Activated CD4-positive, alpha-beta T cell treated with anti-CD3 and anti-CD28 coated beads, Interleukin-2, amount 10 ng/mL, durations not matched to agents 24 days and 14 days (primary cell): ENCODE measurements around the gene INPP5J. TPM values are rescaled to one million over a fixed set of nuclear protein-coding genes. Genes with fewer than 3 reads are reported as not detected.

Experiments
- DNase-seq: peaks from one replicate; pipeline ENCODE4 v3.0.0; 2022
- H3K27ac Mint-ChIP-seq: one replicate; pipeline ENCODE4 v1.8.0; 2022; ENCODE audit warnings: mild to moderate bottlenecking, mixed read lengths
- H3K27me3 Mint-ChIP-seq: one replicate; pipeline ENCODE4 v1.8.0; 2022; ENCODE audit warnings: mixed read lengths
- H3K36me3 Mint-ChIP-seq: one replicate; pipeline ENCODE4 v1.8.0; 2022; ENCODE audit warnings: low read depth, mild to moderate bottlenecking, mixed read lengths
- H3K4me1 Mint-ChIP-seq: one replicate; pipeline ENCODE4 v1.8.0; 2021; ENCODE audit warnings: mixed read lengths
- H3K4me3 Mint-ChIP-seq: one replicate; pipeline ENCODE4 v1.8.0; 2022; ENCODE audit warnings: mild to moderate bottlenecking, moderate library complexity, mixed read lengths
- H3K9me3 Mint-ChIP-seq: one replicate; pipeline ENCODE4 v1.8.0; 2021; ENCODE audit warnings: mixed read lengths
- intact Hi-C: fragments of 100-400 bp; cut with micrococcal nuclease; formaldehyde crosslinking; loops from one replicate; pipeline ENCODE4 v1.15.1; 2023
- total RNA-seq: library from RNA; stranded (reverse); gene quantifications from 2 replicates; pipeline ENCODE4 v1.2.3, GENCODE V29; 2022

The INPP5J gene
- total RNA-seq, 1 donor from 2014 or later: 0.26 TPM

GRCh38 chr22:31120642-31121041, 2.1 kb upstream of the INPP5J start:
- no peaks in the 10 kb centered on the region for H3K36me3 Mint-ChIP-seq
- intact Hi-C loops: no loop called here
- no peaks in the 10 kb centered on the region for H3K27me3 Mint-ChIP-seq
- H3K4me1 Mint-ChIP-seq: no peaks in the 10 kb centered on the region
- no peak overlapping the region for H3K27ac Mint-ChIP-seq
- DNase-seq: no peak
- no peaks in the 10 kb centered on the region for H3K9me3 Mint-ChIP-seq
- H3K4me3 Mint-ChIP-seq: no peak overlapping the region

DNA sequence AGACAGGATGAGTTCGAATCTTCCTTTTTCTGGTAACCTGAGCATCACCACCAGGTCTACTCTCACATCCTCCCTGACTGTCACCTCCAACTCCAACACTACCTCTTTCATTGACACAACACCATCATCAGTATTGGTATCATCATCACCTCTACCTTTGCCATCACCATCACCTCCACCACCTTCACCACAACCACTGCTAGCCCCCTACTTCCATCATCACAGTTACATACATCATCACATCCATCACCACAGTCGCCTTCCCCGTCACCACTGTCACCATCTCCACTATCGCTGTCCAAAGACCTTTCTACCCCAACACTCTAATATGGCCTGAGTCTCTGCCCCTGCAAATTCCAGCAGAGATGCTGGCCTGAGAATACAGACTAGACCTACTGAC, 1.4 kb upstream of the INPP5J start:
- no peaks in the 10 kb centered on the region for H3K4me1 Mint-ChIP-seq
- intact Hi-C loops: no loop called here

DNA sequence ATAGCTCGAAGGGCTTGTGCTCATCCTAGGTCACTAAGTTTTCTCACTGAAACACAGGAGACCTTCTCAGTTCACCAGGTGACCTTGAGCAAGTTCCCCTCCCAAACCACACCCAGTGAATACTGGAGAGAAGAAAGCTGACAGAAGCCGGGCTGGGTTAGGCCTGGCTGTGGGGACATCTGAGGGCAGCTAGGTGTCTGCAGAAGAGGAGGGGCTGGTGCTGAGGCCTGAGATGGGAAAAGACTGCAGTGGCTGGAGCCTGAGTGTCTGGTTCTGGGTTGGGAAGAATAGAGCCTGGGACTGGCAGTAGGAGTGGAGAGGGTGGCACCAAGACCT, 602 bp upstream of the INPP5J start:
- no peak overlapping the region for H3K4me3 Mint-ChIP-seq
- no peak for DNase-seq
- H3K4me1 Mint-ChIP-seq: peaks cover under 1% of the 10 kb centered on the region
- no peaks in the 10 kb centered on the region for H3K27me3 Mint-ChIP-seq
- intact Hi-C loops: no loop called here
- H3K9me3 Mint-ChIP-seq: no peaks in the 10 kb centered on the region
- H3K27ac Mint-ChIP-seq: no peak overlapping the region
- no peaks in the 10 kb centered on the region for H3K36me3 Mint-ChIP-seq

More for the DNA sequence above, 1.4 kb upstream of the INPP5J start:
- Mint-ChIP-seq H3K4me3 (no peak overlapping the region), H3K27me3 (no peaks in the 10 kb centered on the region), H3K36me3 (no peaks in the 10 kb centered on the region), H3K27ac (no peak overlapping the region), H3K9me3 (no peaks in the 10 kb centered on the region)
- DNase-seq: no peak

DNA sequence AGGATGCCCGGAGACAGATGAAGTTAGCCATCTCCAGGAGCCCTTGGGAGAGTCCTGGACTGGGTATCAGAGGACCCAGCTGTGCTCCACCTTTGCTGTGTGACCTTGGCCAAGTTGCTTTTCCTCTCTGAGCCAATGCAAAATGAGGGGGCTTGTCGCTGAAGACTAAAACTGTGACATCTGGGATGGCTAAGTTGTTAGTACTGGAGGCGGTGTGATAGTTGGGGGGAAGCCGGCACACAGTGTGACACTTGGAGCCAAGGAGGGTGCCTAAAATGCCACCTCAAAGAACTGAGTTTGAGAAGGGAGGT, 481 bp downstream of the INPP5J start:
- H3K27ac Mint-ChIP-seq: no peak overlapping the region
- H3K4me3 Mint-ChIP-seq: no peak overlapping the region
- no peak for DNase-seq
- intact Hi-C loops: no loop called here
- peaks cover 3% of the 10 kb centered on the region for H3K4me1 Mint-ChIP-seq
- H3K36me3 Mint-ChIP-seq: no peaks in the 10 kb centered on the region
- H3K27me3 Mint-ChIP-seq: no peaks in the 10 kb centered on the region
- no peaks in the 10 kb centered on the region for H3K9me3 Mint-ChIP-seq

DNA sequence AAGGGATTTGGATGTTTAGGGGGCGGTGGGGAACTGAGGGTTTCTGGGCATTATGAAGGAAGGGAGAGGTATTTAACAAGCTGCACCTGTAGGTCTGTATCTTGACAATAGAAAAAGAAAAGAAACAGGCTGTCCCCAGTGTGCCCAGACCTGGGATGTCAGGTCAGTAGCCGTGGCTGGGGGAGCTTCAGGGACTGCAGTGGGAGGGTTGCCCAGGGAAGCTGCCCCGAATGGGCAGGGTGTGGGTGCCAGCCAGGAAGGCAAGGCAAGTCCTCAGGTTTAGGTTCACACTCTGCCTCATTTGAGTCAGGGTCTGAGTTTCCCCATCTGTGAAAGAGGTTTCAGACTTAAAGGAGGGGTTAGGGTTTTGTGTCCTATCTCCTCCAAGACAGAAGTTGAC, 1.5 kb downstream of the INPP5J start:
- DNase-seq: no peak
- Mint-ChIP-seq H3K9me3 (no peaks in the 10 kb centered on the region), H3K36me3 (no peaks in the 10 kb centered on the region), H3K27ac (no peak overlapping the region), H3K4me1 (peaks cover 3% of the 10 kb centered on the region), H3K4me3 (no peak overlapping the region), H3K27me3 (no peaks in the 10 kb centered on the region)
- intact Hi-C loops: no loop called here

- H3K27me3 Mint-ChIP-seq: no peaks in the 10 kb centered on the region
- H3K36me3 Mint-ChIP-seq: no peaks in the 10 kb centered on the region
- no peak overlapping the region for H3K4me3 Mint-ChIP-seq
- peaks cover 3% of the 10 kb centered on the region for H3K4me1 Mint-ChIP-seq
- no peak overlapping the region for H3K27ac Mint-ChIP-seq
- DNase-seq: no peak
- H3K9me3 Mint-ChIP-seq: no peaks in the 10 kb centered on the region
- intact Hi-C loops: no loop called here
These were observed 2.2 kb downstream of the INPP5J start for GRCh38 chr22:31124811-31125465.

DNA sequence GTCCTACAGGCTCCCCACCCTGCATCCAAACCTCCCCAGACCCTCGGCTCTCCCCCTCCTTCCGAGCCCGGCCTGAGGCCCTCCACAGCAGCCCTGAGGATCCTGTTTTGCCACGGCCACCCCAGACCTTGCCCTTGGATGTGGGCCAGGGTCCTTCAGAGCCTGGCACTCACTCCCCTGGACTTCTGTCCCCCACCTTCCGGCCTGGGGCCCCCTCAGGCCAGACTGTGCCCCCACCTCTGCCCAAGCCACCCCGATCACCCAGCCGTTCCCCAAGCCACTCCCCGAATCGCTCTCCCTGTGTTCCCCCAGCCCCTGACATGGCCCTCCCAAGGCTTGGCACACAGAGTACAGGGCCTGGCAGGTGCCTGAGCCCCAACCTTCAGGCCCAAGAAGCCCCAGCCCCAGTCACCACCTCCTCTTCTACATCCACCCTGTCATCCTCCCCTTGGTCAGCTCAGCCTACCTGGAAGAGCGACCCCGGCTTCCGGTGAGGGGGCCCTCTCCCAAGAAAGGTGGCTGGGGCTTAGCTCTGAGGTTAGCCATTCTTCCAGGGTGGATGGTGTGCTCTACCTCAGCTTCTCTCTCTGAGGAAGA, 2.9 kb downstream of the INPP5J start:
- intact Hi-C loops: no loop called here
- H3K9me3 Mint-ChIP-seq: no peaks in the 10 kb centered on the region
- no peak for DNase-seq
- H3K36me3 Mint-ChIP-seq: no peaks in the 10 kb centered on the region
- peaks cover 3% of the 10 kb centered on the region for H3K4me1 Mint-ChIP-seq
- no peak overlapping the region for H3K4me3 Mint-ChIP-seq
- H3K27me3 Mint-ChIP-seq: no peaks in the 10 kb centered on the region
- H3K27ac Mint-ChIP-seq: no peak overlapping the region

GRCh38 chr22:31126128-31126868, 3.5 kb downstream of the INPP5J start:
- no peak for DNase-seq
- intact Hi-C loops: no loop called here
- Mint-ChIP-seq H3K4me1 (peaks cover 3% of the 10 kb centered on the region), H3K27ac (no peak overlapping the region), H3K4me3 (no peak overlapping the region), H3K36me3 (no peaks in the 10 kb centered on the region), H3K27me3 (no peaks in the 10 kb centered on the region), H3K9me3 (no peaks in the 10 kb centered on the region)

DNA sequence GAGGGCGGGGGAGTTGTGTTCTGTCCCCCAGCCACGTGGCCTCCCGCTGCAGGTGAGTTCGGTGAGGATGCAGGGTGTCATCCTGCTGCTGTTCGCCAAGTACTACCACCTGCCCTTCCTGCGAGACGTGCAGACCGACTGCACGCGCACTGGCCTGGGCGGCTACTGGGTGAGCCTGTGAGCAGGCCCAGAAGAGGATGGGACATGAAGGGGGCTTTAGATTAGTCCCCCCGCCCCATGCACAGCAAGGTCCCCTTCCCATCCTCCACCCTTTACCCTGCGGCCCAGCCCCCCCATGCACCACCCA, 4.1 kb downstream of the INPP5J start:
- Mint-ChIP-seq H3K36me3 (no peaks in the 10 kb centered on the region), H3K27me3 (no peaks in the 10 kb centered on the region), H3K4me1 (peaks cover 3% of the 10 kb centered on the region), H3K27ac (no peak overlapping the region), H3K4me3 (no peak overlapping the region), H3K9me3 (no peaks in the 10 kb centered on the region)
- intact Hi-C loops: no loop called here
- no peak for DNase-seq

GRCh38 chr22:31127181-31127772, 4.5 kb downstream of the INPP5J start:
- DNase-seq: no peak
- H3K4me1 Mint-ChIP-seq: peaks cover 3% of the 10 kb centered on the region
- H3K27me3 Mint-ChIP-seq: no peaks in the 10 kb centered on the region
- H3K27ac Mint-ChIP-seq: no peak overlapping the region
- intact Hi-C loops: no loop called here
- no peaks in the 10 kb centered on the region for H3K36me3 Mint-ChIP-seq
- no peaks in the 10 kb centered on the region for H3K9me3 Mint-ChIP-seq
- H3K4me3 Mint-ChIP-seq: no peak overlapping the region

DNA sequence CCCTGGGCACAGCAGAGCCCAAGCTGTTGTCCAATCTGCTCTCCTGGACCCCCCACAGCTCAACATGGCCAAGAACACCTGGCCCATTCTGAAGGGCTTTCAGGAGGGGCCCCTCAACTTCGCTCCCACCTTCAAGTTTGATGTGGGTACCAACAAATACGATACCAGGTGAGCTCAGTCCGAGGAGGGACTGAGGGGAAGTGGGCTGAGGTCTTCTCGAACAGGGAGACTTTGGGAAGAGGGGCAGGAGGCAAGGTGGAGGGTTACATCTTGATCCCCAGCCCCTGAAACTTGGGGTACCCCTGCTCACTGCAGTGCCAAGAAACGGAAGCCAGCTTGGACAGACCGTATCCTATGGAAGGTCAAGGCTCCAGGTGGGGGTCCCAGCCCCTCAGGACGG, 5.4 kb downstream of the INPP5J start:
- Mint-ChIP-seq H3K27ac (no peak overlapping the region), H3K4me1 (peaks cover 3% of the 10 kb centered on the region), H3K27me3 (no peaks in the 10 kb centered on the region), H3K9me3 (no peaks in the 10 kb centered on the region), H3K36me3 (no peaks in the 10 kb centered on the region), H3K4me3 (no peak overlapping the region)
- intact Hi-C loops: no loop called here
- DNase-seq: no peak

GRCh38 chr22:31130873-31131272, 8.1 kb downstream of the INPP5J start:
- Mint-ChIP-seq H3K4me1 (peaks cover 3% of the 10 kb centered on the region), H3K9me3 (no peaks in the 10 kb centered on the region), H3K4me3 (no peak overlapping the region), H3K27ac (no peak overlapping the region), H3K36me3 (no peaks in the 10 kb centered on the region), H3K27me3 (no peaks in the 10 kb centered on the region)
- no peak for DNase-seq
- intact Hi-C loops: no loop called here

- Mint-ChIP-seq H3K4me3 (no peak overlapping the region), H3K27me3 (no peaks in the 10 kb centered on the region), H3K9me3 (no peaks in the 10 kb centered on the region), H3K4me1 (no peaks in the 10 kb centered on the region), H3K27ac (no peak overlapping the region), H3K36me3 (no peaks in the 10 kb centered on the region)
- DNase-seq: no peak
- intact Hi-C loops: no loop called here
These were observed 11.1 kb downstream of the INPP5J start for GRCh38 chr22:31133911-31134310.

DNA sequence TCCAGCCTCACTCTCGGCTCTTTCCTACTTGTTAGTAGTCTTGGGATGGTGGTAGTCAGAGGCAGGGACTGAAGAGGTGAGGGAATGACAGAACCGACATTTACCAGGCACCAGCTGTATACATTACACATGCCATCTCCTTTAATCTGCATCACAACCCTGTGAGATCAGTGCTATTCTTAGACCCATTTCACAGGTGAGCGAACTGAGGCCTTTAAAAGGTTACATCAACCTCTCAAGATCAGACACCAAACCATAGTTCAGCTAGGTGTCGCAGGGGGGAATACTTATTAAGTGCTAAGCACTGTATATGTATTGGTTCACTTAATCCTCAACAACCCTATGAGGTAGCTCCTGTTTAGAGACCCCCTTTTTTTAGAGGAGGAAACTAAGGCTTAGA, 11.9 kb downstream of the INPP5J start:
- intact Hi-C loops: no loop called here
- Mint-ChIP-seq H3K36me3 (no peaks in the 10 kb centered on the region), H3K27ac (no peak overlapping the region), H3K27me3 (peaks cover under 1% of the 10 kb centered on the region), H3K9me3 (no peaks in the 10 kb centered on the region), H3K4me3 (no peak overlapping the region), H3K4me1 (no peaks in the 10 kb centered on the region)
- DNase-seq: no peak
